DOHH2 (cell line): ENCODE data around the gene SRXN1.

ENCODE experiments used
- CTCF ChIP-seq: fragments of 200-600 bp; sonication (generic); IDR thresholded peaks from one replicate; pipeline ENCODE4 v1.5.1; 2014; ENCODE audit warnings: antibody characterized with exemption, mild to moderate bottlenecking, low read depth, low read length; ENCODE audit not compliant: poor library complexity, severe bottlenecking
- EZH2phosphoT487 ChIP-seq: fragments of 200-600 bp; sonication (generic); IDR thresholded peaks from 2 replicates; pipeline ENCODE4 v1.6.1; 2017; ENCODE audit warnings: borderline replicate concordance, mild to moderate bottlenecking, antibody characterized with exemption, low read length, moderate library complexity, mixed read lengths

GRCh38 chr20:623021-623420 lies 30.0 kb downstream of the SRXN1 start:
- TF ChIP-seq CTCF (no peak), EZH2phosphoT487 (no peak)
